HG02588 (cell line): ENCODE results near the gene IRAG1.
A peak's percentile ranks its signal among the peaks of the same experiment; 100 is the strongest.

Experiments used
- ATAC-seq: cut with Tn5 transposase; IDR thresholded peaks from one replicate; pipeline ENCODE4 v1.9.1; 2021; ENCODE audit warnings: mild to moderate bottlenecking, moderate library complexity; ENCODE audit not compliant: unreplicated experiment

Gene IRAG1

DNA sequence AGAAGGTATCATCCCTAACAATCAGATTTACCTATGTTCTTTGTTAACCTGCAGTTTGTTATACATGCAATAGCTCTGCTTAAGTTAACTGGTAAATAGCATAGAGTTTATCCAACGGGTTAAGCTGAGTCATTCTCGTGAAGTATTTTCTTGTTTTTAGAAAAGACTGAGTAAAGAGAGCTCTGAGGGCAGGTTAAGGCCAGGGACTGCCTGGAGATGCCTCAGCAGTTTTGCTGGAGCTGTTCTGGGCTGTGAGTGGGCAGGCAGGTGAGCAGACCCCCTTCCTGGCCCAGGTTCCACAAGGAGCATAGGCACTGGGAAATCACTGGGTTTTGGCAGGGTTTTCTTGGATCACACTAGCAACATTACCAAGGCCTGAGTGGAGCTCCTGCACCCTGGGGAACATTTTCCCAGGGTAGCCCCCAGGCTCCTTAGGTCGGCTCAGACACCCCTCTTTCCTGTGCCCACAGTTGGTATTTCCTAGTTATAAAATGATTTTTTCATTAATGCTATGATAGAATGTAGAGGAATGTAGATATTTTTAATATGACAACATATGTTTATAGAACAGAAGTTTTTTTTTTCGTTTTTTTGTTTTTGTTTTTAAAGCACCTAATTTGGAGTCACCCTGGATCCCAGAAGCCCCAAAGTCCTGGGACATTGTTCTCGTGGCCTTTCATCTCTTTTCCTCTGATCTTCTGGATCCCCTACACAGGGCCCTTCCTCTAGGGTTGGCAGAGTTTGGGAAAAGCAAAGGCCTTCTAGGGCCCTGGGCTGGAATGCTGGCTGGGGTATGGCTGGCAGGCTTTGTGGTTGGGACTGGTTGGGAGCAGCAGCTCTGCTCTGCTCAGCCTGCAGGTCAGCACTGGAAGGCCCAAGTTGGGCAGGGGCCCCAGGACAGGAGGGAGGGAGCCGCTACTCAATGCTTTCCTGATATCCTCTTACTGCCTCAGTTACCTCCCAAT lies 26.7 kb downstream of the IRAG1 start:
- no peak for ATAC-seq

DNA sequence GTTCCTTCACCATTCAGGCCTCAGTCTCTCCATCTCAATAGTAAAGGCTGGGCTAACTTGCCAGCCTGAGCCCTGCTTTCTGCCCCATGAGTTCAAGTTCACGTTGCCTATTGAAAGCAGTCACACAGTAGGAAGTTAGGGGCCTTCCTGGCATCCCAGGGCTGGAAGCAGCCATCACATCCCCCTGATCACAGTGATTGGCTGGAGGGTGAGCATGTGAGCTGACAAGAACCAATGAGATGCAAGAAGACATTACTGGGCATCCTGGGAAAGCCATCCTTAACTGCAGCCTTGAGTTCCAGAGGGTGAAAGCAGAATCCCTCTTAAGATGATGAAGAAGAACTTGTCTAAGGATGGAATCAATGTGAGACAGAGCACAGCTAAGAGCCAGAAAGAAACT lies 29.1 kb downstream of the IRAG1 start:
- ATAC-seq = no peak

DNA sequence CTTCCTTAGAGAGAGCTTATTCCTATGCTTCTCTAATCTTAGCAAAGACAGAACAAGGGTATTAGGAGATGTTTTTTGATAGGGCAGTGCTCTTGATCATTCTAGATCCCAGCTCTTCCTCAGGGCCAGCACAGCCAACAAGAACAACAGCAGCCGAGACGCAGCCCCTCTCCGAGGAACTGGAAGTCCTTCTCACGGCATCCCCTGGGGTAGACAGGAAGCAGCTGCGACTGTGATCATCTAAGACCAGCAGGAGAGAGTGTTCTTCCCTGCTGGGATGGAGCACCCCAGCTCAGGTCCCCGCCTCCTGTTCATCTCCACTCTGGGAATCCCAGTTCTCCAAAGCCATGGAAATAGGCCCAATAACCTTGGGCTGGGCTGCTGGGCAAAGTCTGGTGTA lies 29.6 kb downstream of the IRAG1 start:
- no peak for ATAC-seq

DNA sequence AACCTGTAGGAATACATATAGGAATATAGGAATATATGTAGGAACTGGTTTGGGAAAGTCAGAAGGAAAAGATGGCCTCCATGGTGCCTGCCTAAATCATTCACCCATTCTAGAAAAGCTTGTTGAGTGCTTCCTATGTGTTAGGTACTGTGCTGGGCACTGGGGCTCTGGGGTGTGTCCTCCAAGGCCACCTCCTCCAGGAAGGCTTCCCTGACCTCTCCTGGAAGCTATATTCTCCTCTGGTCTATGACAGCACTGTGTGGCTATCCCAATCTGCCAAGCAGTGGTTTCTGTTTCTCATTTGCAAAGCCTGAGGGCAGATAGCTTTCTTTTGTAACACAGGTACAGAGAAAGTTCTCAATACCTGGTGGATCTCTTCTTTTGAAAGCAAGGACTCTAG lies 30.2 kb downstream of the IRAG1 start:
- ATAC-seq = no peak

DNA sequence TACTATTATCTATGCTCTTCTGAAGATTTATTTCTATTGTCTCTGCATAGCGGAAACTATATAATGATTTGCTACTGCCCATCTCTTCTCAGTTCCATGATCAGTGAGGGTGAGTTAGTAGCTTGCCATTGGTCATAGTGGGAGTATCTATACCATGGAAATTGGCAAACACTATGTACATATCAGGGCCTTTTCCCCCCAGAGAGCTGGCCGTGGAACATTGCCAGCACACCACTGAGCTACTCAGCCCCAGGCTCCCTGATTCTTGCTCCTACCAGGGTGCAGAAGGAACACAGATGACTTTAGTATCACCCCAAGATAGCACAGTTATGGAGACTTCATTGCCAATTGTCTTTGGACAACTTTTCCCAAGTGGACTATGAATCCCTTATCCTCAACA lies 33.2 kb downstream of the IRAG1 start:
- no peak for ATAC-seq

- no peak for ATAC-seq
Observed at GRCh38 chr11:10659339-10660216, 34.0 kb downstream of the IRAG1 start.

GRCh38 chr11:10658621-10659338 lies 34.8 kb downstream of the IRAG1 start:
- no peak for ATAC-seq

GRCh38 chr11:10657308-10658271 lies 36.0 kb downstream of the IRAG1 start:
- ATAC-seq = peak; percentile 65

DNA sequence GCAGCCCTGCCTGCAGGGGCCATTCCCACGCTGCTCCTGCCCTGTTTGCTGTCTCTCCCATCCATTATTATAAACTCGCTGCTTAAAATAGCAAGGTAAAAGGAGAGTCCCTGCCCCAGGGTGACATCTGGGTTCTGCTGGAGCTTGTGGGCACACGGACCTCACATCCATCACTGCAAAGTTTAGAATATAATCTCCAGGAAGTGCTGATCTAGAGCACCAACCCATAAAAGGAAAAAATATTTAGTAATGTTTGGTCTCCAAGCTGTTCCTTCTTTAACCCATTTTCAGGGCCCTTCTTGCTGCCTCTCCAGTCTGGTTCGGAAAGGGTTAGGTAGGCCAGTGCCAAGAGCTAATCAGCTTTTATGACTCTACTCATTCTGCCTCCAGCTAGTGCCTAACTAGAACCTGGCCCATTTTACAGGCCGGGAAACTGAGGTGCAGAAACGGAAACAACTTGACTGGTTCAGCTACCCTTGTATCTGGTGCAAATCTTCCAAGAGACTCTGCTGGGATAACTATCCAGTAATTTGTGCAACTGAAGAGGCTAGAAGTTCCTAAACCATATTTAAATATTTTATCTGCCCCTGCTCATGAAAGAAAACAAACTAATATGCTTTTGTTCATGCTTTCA lies 37.5 kb downstream of the IRAG1 start:
- no peak for ATAC-seq

DNA sequence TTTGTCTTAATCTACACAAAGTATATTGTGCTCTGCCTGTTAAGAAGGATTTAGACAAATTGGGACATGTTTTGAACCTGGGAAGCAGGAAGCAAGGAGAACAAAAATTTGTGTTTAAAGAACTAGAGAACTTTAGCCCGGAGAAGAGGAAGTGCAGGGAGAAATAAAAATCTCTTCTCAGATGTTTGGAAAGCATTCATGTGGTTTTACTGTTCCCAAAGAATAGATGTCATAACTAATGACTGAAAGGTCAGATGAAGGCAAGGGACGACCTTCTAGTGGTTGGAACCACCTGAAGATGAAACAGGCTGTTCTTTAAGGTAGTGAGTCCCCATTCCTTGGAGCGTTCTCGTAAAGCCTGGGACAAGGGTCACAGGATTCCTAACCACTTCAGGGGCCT lies 38.3 kb downstream of the IRAG1 start:
- ATAC-seq = no peak

GRCh38 chr11:10654811-10655150 lies 38.8 kb downstream of the IRAG1 start:
- no peak for ATAC-seq

DNA sequence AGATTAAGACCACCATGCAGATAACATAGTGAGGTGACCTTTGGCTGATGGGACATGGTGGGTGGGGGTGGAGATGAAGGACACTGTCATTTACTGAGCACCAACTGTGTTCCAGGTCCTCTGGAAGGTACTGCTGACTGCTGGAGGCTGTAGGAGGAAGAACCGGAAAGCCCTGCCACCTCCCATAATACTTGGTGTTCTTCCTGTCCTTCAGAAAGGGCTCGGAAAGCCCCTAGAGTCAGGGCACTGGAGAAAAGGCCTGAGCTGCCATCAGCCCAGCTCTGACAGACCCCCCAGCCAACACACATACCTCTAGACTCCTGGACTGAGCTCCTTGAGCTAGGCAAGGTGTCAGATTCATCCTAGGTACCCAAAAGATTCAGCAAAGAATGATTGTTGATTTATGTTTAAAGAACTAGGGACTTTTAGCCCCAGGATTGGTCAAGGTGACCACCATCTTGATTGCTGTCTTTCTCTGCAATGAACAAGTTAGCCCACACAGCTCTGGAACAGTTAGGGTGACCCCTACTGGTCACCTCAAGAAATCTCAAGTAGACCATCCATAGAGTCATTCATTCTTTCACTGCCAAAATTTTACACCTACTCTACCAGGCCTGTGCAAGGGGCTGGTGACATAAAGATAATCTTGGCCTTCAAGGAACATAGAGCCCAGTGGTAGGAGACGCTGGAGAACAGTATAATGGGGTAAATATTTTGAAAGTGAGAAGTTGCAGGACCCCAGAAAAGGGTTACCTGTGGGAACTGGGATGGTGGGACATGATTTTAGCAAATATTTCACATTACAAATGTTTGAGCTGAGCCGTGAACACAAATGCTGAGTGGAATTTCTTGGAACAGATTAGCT lies 39.4 kb downstream of the IRAG1 start:
- ATAC-seq = no peak

GRCh38 chr11:10653261-10653660 lies 40.3 kb downstream of the IRAG1 start:
- no peak for ATAC-seq

- no peak for ATAC-seq
Observed at GRCh38 chr11:10651656-10652361, 41.7 kb downstream of the IRAG1 start.

DNA sequence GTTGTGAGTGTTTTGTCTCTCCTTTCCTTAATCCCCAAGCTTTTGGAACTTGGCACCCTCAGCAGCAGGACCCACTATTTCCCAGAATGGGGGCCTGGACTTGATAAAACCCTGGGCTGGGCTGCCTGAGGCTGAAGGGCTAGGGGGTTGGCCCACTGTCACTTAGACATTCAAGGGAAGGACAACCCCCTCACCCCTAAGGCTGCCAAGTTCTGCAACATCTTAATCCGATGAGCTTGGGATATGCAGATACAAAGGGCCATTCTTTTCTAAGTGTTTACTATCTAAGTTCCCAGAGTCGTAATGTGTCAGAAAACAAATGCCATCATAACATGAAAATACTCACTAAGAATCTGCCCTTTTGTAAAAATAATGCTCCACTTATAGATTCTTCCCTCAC lies 42.9 kb downstream of the IRAG1 start:
- no peak for ATAC-seq

DNA sequence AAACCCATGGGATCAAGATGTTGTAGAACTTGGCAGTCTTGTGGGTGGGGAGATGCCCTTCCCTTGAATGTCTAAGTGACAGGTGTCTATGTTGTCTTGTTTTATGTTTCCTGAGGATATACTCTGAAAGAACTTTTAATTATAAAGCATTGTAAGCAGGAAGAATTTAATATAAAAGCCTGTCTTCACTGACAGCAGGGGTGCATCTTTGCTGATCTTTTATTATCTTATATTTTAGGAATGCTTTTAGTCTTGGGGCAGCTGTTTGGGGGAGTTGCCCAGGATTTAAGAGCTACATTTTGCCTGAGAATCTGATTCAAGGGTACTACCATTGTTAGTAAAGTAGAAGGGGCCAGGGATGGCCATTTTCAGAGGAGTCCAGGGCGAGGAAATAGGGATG lies 43.4 kb downstream of the IRAG1 start:
- no peak for ATAC-seq

- no peak for ATAC-seq
Observed at GRCh38 chr11:10648871-10649270, 44.7 kb downstream of the IRAG1 start.
